A549 (cell line): ENCODE data around the gene PURB.

Experiments
- HOXB5 ChIP-seq: fragments of 250-450 bp; sonication (Bioruptor Pico); IDR thresholded peaks from 2 replicates; pipeline ENCODE4 v1.5.0; 2020; ENCODE audit warnings: mild to moderate bottlenecking, moderate library complexity
- RAD21 ChIP-seq, 2 experiments: fragments of >200 bp in 1 of 2; sonication (Bioruptor Twin) in 1 of 2; formaldehyde crosslinking in 1 of 2; IDR thresholded peaks in 1 of 2; conservative IDR thresholded peaks in 1 of 2; 2 replicates in 1 of 2; 3 replicates in 1 of 2; pipeline ENCODE4 v1.6.1; 2012 to 2018; ENCODE audit warnings: inconsistent platforms in 1 of 2
- RCOR1 ChIP-seq: fragments of 150-350 bp; IDR thresholded peaks from 2 replicates; pipeline ENCODE4 v1.6.1; 2014; ENCODE audit warnings: antibody characterized with exemption, low read length, low read depth
- RNF2 ChIP-seq: fragments of 200-600 bp; sonication (generic); IDR thresholded peaks from 2 replicates; pipeline ENCODE4 v1.6.1; 2016; ENCODE audit warnings: low read depth, mild to moderate bottlenecking, antibody characterized with exemption, moderate library complexity, borderline replicate concordance
- TF ChIP-seq, protein P1 (sequence below): fragments of >200 bp; sonication (Bioruptor Twin); formaldehyde crosslinking; IDR thresholded peaks from 3 replicates; pipeline ENCODE4 v1.5.1; 2016

DNA sequence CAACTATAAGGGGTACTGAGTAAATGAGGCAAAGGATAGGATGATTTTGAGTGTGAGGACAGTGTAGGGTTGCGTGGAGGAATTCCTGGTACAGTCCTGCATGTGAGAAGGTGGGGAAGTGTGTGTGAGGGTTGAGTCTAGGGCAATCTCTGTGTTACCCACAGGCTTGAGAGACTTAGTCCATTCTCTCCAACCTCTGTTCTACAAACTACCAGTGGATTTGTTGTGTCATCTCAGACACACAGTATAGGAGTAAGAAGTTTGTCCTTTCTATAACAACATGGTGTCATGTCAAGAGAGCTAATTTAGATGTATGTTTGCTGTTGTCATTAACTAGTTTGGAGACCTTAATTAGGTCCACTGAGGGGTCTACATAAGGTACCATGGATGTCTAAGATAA, 12.5 kb downstream of the PURB start:
- no peak for TF ChIP-seq RNF2
- TF ChIP-seq, protein P1, sequence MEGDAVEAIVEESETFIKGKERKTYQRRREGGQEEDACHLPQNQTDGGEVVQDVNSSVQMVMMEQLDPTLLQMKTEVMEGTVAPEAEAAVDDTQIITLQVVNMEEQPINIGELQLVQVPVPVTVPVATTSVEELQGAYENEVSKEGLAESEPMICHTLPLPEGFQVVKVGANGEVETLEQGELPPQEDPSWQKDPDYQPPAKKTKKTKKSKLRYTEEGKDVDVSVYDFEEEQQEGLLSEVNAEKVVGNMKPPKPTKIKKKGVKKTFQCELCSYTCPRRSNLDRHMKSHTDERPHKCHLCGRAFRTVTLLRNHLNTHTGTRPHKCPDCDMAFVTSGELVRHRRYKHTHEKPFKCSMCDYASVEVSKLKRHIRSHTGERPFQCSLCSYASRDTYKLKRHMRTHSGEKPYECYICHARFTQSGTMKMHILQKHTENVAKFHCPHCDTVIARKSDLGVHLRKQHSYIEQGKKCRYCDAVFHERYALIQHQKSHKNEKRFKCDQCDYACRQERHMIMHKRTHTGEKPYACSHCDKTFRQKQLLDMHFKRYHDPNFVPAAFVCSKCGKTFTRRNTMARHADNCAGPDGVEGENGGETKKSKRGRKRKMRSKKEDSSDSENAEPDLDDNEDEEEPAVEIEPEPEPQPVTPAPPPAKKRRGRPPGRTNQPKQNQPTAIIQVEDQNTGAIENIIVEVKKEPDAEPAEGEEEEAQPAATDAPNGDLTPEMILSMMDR: no peak
- TF ChIP-seq HOXB5 (CRISPR knock-in tag): no peak
- no peak for TF ChIP-seq RCOR1
- TF ChIP-seq RAD21 (conservative IDR thresholded peaks at IDR 0.05 in 1 of 2, IDR thresholded peaks at IDR 0.05 in 1 of 2): no peak
